Stimulated activated CD4-positive, alpha-beta T cell treated with anti-CD3 and anti-CD28 coated beads, Interleukin-1b, Interleukin-23, amount 100 ng/mL, for 24 hours (primary cell): Measurements from ENCODE around the gene DDX1.
"Not testable (repeated sequence)": the region's sequence is repeated elsewhere in the genome, so short reads cannot be mapped to it uniquely, and the experiment has no call there.

Experiments used
- DNase-seq, 4 experiments: peaks; one replicate each; pipeline ENCODE4 v3.0.0-alpha.2; 2020; ENCODE audit warnings: low read depth in 4 of 4, low spot score in 1 of 4

Gene DDX1

GRCh38 chr2:15673919-15674636, 82.4 kb downstream of the DDX1 start:
- no peak for DNase-seq

- no peak for DNase-seq
Observed at GRCh38 chr2:15674637-15675455, 83.2 kb downstream of the DDX1 start.

DNA sequence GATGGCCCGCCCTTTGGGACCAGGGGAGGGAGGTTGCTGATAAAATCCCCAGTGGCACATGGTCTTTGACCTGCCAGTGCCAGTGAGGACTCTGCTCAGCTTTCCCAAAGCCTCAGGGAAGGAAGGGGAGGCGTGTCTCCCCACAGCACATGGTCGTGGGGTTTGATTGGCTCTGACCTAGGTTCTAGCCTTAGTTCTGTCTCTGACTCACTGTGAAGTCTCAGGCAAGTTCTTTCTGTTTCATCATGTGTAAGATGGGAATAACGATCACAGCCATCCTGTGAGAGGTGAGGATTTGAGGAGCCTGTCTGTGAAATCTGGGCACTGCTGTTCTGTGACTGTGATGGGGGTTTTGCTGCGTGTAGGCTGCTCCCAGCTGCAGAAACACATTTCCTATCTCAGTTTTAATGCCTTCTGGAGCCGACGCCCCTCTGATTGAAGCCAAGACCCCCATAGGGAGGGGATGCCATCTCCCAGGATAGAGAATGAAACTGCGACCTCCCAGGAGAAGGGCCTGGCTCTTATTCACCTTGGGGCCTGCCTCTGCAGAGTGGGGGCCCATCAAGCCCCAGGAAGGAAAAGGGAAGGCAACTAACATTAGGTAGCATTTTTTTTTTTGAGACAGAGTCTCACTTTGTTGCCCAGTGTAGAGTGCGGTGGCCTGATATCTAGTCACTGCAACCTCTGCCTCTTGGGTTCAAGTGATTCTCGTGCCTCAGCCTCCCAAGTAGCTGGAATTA, 84.0 kb downstream of the DDX1 start:
- DNase-seq, result no peak

DNA sequence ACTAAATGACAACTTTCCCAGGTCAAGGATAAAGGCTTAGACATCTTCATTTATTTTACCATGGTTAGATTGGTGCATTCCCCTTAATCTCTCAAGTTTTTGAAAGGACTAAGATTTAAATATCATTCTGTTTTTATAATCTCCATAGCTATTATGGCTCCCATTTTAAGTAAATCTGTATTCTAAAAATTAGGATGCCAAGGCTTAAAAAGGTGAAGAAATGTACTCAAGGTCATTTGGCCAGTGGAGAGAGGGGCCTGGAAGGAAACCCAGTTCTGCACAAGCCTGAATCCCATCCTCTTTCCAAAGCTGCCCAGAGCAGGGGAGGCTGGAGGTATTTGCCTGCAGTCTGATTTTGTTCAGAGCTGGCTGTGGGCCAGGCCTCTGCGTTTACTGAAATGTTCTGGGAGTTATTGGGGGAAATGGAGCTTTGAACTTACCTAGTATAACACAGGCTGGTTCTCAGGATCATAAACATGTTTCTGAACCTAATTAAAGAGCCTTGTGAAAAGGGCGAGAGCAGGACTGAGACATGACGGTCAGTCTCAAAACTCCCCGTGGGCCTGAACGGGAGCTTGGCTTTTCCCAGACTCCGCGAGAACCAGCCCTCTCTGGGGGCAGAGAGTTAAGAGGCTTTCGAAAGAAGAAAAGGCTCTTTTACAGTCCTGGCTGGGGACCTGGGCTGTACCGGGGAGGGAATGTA, 85.6 kb downstream of the DDX1 start:
- DNase-seq, result no peak

GRCh38 chr2:15678346-15678745, 86.7 kb downstream of the DDX1 start:
- DNase-seq, result no peak

- DNase-seq, result no peak
Observed at GRCh38 chr2:15678909-15679308, 87.2 kb downstream of the DDX1 start.

GRCh38 chr2:15679386-15679924, 87.8 kb downstream of the DDX1 start:
- DNase-seq, result no peak

DNA sequence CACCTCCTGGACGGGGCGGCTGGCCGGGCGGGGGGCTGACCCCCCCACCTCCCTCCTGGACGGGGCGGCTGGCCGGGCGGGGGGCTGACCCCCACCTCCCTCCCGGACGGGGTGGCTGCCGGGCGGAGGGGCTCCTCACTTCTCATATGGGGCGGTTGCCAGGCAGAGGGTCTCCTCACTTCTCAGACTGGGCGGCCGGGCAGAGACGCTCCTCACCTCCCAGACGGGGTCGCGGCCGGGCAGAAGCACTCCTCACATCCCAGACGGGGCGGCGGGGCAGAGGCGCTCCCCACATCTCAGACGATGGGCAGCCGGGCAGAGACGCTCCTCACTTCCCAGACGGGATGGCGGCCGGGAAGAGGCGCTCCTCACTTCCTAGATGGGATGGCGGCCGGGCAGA, 88.5 kb downstream of the DDX1 start:
- DNase-seq, result not testable (repeated sequence)
